ENCODE data around the gene TRIM24.

TRIM24 gene

GRCh38 chr7:138588986-138589385 lies 128.9 kb downstream of the TRIM24 start:
- Histone ChIP-seq H4K20me1 (ENCODE audit: insufficient read depth, low read length) (no peaks in the 10 kb centered on the region), H3K9me3 (ENCODE audit: low read length) (no peaks in the 10 kb centered on the region), H3K27me3 (ENCODE audit: insufficient read depth, low read length) (no peaks in the 10 kb centered on the region), H3K79me2 (ENCODE audit: insufficient read depth, low read length) (no peaks in the 10 kb centered on the region), H3K4me3 (ENCODE audit: low read depth, low read length, poor library complexity, severe bottlenecking) (no peak overlapping the region), H3F3A (ENCODE audit: insufficient read depth, low read length) (no peaks in the 10 kb centered on the region), H3K9ac (ENCODE audit: low read length) (no peak overlapping the region), H2AFZ (ENCODE audit: low read length) (no peak overlapping the region), H3K4me1 (ENCODE audit: insufficient read depth, low read length, severe bottlenecking) (no peaks in the 10 kb centered on the region), H3K4me2 (ENCODE audit: low read length) (no peak overlapping the region), H3K27ac (ENCODE audit: low read depth, low read length, poor library complexity, severe bottlenecking) (no peak overlapping the region), H3K9me2 (ENCODE audit: low read depth, low read length) (no peaks in the 10 kb centered on the region), H3K36me3 (ENCODE audit: insufficient read depth, low read length) (peaks cover 34% of the 10 kb centered on the region)
- TF ChIP-seq CTCF (IDR thresholded peaks at IDR 0.05; ENCODE audit: low read length), result no peak
- no peak for TF ChIP-seq EZH2 (IDR thresholded peaks at IDR 0.05; ENCODE audit: borderline replicate concordance, low read length)

- no peaks in the 10 kb centered on the region for H3K79me2 ChIP-seq (ENCODE audit: insufficient read depth, low read length)
- no peak overlapping the region for H3K4me3 ChIP-seq (ENCODE audit: low read depth, low read length, poor library complexity, severe bottlenecking)
- H3K36me3 ChIP-seq (ENCODE audit: insufficient read depth, low read length), result peaks cover 23% of the 10 kb centered on the region
- H3K27ac ChIP-seq (ENCODE audit: low read depth, low read length, poor library complexity, severe bottlenecking), result no peak overlapping the region
- H3F3A ChIP-seq (ENCODE audit: insufficient read depth, low read length), result no peaks in the 10 kb centered on the region
- H3K4me2 ChIP-seq (ENCODE audit: low read length), result no peak overlapping the region
- no peaks in the 10 kb centered on the region for H3K27me3 ChIP-seq (ENCODE audit: insufficient read depth, low read length)
- H2AFZ ChIP-seq (ENCODE audit: low read length), result no peak overlapping the region
- no peak for TF ChIP-seq CTCF (IDR thresholded peaks at IDR 0.05; ENCODE audit: low read length)
- no peak for TF ChIP-seq EZH2 (IDR thresholded peaks at IDR 0.05; ENCODE audit: borderline replicate concordance, low read length)
- no peaks in the 10 kb centered on the region for H4K20me1 ChIP-seq (ENCODE audit: insufficient read depth, low read length)
- no peaks in the 10 kb centered on the region for H3K9me2 ChIP-seq (ENCODE audit: low read depth, low read length)
- H3K9me3 ChIP-seq (ENCODE audit: low read length), result no peaks in the 10 kb centered on the region
- no peak overlapping the region for H3K9ac ChIP-seq (ENCODE audit: low read length)
- H3K4me1 ChIP-seq (ENCODE audit: insufficient read depth, low read length, severe bottlenecking), result no peaks in the 10 kb centered on the region
Measured at GRCh38 chr7:138590154-138590553, 130.1 kb downstream of the TRIM24 start.

GRCh38 chr7:138595454-138595853 lies 135.4 kb downstream of the TRIM24 start:
- Histone ChIP-seq H3K4me1 (ENCODE audit: insufficient read depth, low read length, severe bottlenecking) (no peaks in the 10 kb centered on the region), H3K27me3 (ENCODE audit: insufficient read depth, low read length) (no peaks in the 10 kb centered on the region), H3K9me2 (ENCODE audit: low read depth, low read length) (no peaks in the 10 kb centered on the region), H3K36me3 (ENCODE audit: insufficient read depth, low read length) (no peaks in the 10 kb centered on the region), H3K79me2 (ENCODE audit: insufficient read depth, low read length) (no peaks in the 10 kb centered on the region), H3K4me2 (ENCODE audit: low read length) (no peak overlapping the region), H3K9me3 (ENCODE audit: low read length) (no peaks in the 10 kb centered on the region), H4K20me1 (ENCODE audit: insufficient read depth, low read length) (no peaks in the 10 kb centered on the region), H3K9ac (ENCODE audit: low read length) (no peak overlapping the region), H3F3A (ENCODE audit: insufficient read depth, low read length) (no peaks in the 10 kb centered on the region), H2AFZ (ENCODE audit: low read length) (no peak overlapping the region), H3K27ac (ENCODE audit: low read depth, low read length, poor library complexity, severe bottlenecking) (no peak overlapping the region), H3K4me3 (ENCODE audit: low read depth, low read length, poor library complexity, severe bottlenecking) (no peak overlapping the region)
- TF ChIP-seq CTCF (IDR thresholded peaks at IDR 0.05; ENCODE audit: low read length), result no peak
- no peak for TF ChIP-seq EZH2 (IDR thresholded peaks at IDR 0.05; ENCODE audit: borderline replicate concordance, low read length)
